HG03342 (cell line): Measurements from ENCODE around the gene KLHDC7B.

Experiments
- ATAC-seq: cut with Tn5 transposase; IDR thresholded peaks from one replicate; pipeline ENCODE4 v1.9.1; 2021; ENCODE audit warnings: mild to moderate bottlenecking, moderate library complexity; ENCODE audit not compliant: unreplicated experiment

Gene KLHDC7B

DNA sequence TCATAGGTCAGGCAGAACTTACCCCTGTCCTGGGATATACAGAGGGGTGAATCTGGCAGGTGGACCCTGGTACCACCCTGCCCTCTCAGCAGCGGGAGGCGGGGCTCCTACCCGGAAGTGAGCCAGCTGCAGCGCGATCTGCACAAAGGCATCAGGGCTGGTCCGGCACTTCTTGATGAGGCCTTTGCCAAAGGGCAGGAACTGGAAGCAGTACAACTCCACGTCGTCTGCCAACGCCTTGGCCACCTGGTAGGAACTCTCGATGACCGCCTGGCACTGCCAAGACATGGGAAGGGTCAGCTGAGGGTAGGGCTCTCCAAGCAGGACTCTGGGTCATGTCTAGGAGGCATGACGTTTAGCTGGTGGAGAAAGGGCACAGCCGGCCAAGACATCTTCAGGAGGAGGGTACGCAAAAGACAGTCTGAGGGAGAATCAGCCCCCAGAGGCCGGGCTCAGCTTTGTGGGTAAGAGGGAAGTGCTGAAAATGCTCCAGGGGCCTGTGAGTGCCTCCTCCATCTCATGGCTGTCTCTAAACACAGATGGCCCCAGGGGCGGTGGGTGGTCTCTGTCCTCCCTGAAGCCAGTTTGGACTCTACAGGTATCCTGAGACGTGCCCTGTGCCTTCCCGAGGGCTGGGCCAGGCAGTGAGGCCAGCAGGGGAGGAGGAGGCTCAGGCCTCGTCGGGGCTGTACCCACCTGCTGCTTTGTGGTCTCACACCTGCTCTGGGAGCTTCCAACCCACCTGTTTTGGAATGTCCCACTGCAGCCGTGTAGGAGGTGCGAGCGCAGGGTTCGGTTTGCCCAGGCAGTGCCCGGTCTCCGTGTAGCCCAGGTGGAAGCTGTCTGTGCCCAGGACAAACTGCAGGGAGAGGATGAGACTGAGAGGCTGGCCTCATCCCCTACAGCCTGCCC, 25.8 kb downstream of the KLHDC7B start:
- no peak for ATAC-seq

DNA sequence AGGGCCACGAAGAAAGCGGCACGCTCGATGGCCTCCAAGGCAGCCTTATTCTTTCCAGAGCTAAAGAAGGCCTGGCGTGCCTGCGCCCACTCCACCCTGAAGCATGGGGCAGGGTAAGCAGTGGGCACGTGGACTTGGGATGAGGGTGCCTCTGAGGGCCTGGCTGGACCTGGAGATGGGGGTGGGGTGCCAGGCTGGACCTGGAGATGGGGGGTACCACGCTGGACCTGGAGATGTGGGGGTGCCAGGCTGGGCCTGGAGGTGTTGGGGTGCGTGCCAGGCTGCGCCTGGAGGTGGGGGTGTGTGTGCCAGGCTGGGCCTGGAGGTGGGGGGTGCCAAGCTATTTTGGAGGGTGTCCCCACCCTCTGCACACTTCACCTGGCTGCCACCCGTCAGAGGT, 27.3 kb downstream of the KLHDC7B start:
- ATAC-seq = no peak

DNA sequence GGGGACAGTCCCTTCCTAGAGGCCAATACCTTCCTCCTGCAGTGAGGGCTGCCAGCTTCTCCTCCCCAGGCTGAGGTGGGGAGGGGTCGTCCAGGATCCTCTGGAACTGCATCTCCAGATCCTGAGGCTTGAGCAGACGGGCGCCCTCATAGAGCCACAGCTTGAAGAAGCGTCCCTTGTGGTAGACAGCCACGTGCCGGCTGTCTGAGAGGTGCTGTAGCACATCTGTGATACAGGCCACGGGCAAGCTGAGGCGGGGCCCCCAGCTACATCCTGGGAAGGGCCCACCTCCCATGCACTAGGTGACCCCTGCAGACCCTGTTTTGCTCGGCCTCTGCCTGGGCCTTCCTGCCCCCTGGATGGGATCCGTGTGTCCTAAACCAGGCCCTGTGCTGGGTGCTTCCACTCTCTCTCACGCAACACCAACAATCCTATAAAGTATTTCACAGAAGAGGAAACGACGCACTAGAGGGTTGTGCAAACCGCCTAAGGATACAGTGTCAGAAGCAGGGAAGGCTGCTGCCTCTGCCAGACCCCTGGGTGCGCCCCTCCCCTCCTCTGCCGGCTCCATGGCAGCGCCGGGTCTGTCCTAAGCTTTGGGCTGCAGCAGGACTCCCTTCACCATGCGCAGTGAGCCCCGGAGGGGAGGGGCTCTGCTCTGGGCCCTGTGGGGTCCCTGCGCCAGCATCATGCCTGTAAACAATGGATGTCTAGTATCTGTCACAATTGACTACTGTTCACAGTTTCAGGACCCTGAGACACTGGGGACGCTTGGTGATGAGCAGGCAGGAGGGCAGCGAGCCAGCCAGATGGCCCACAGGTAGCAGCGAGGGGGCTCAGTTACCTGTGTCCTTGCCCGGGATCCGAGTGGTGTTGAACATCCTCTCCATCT, 28.0 kb downstream of the KLHDC7B start:
- no peak for ATAC-seq

DNA sequence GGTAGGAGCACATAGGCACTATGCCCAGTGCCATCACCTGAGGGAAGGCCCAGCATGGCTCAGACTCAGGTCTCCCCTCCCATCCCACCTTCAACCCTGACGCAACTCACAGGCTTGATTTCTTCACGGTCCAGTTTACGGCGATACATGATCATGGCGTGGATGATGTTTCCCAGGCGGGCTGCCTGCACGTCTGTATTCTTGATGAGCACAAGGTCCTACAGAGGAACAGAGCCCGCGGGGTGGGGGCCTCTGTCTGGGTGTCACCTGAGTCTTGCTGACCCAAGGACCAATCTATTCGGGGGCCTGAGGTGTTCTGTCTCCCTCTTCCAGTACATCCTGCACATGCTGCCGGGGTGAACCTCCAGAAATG, 28.7 kb downstream of the KLHDC7B start:
- ATAC-seq = no peak

DNA sequence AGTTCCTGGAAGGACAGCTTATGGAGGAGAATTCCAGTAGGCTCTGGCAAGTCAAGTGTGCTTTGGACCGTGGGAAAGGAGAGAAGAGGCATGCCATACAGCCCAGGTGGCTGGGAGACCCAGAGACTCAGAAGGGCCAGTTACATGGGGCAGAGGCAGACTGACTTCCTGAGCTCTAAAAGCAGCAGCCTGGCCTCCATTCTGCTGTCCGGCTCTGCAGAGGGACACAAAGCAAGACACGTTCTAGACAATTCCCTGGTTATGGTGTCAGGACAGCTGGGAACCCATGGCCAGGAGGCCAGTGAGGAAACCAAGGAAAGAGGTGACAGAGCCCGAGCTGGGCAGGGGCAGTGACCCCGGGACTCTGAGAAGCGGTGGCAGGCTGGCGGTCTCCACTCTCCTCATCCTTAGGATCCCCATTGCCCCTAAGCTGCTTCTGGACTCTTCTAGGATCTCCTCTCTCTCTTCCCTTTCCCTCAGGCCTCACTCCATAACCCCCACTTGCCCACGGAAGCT, 29.8 kb downstream of the KLHDC7B start:
- ATAC-seq = no peak

DNA sequence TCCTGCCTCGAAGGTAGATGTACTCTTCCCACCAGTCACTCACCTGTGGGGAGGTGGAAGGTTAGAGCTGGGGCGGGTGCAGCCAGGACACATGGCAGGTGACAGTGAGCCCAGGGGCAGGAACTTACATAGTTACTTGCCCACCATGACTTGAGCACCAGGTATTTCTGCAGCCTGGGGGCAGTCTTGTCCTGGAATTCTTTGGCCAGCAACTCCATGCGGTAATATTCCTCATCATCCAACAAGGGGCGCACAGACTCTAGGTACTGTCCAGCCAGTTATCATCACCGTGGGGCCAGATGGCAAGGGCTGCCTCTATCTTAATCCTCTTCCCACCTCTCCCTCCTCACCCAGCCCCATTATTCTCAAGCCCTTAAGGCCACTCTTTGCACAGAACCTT, 30.4 kb downstream of the KLHDC7B start:
- no peak for ATAC-seq

DNA sequence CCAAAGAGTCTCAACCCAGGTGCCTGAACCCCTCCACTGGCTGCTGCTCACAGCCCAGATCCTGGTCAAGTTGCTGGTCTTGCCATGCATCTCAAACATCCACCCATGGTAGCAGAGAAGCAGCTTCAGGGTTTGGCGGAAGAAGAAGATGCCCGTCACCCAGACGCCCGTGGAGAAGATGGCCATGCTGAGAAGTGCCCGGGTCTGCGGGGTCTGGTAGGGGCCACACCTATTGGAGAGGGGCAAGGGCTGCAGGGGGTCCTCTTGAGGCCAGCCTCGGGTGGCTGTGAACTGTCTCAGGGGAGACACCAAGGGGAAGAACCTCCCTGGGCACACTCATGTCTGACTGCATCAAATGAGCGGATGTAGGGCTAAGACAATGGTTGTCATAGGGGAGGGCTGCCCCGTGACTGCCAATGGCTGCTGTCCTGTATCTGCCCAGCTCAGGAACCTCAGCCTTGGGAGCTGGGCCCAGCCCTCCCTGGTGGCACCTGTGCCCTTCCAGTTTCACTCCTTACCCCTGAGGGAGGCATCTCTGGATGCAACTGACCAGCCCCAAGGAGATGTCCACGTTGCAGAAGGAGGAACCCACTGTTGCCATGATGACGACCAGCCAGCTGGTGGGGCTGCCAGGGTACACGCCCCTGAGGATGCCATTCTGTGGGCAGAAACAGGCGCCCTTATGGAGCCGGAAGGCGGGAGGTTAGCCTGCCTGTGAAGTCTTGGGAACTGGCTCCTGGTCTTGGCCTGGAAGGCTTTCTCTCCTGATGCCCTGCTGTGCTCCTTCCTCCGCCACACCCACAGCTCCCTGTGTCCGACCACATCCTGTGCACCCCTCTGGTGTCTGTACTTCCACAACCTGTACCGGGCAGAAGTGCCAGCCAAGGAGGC, 31.4 kb downstream of the KLHDC7B start:
- no peak for ATAC-seq

DNA sequence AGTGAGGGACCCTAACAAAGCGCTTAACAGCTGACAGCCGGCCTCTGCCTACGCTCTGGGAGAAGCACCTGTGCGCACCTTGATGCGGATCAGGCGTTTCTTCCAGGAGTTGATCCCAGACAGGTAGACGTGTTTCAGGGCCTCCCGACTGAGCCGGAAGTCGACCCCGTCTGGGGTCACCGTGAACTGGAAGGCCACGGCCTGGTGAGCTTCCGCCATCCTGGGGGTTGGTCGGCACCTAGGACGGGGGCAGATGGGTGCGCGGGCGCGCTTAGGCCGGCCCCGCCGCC, 31.9 kb downstream of the KLHDC7B start:
- no peak for ATAC-seq

DNA sequence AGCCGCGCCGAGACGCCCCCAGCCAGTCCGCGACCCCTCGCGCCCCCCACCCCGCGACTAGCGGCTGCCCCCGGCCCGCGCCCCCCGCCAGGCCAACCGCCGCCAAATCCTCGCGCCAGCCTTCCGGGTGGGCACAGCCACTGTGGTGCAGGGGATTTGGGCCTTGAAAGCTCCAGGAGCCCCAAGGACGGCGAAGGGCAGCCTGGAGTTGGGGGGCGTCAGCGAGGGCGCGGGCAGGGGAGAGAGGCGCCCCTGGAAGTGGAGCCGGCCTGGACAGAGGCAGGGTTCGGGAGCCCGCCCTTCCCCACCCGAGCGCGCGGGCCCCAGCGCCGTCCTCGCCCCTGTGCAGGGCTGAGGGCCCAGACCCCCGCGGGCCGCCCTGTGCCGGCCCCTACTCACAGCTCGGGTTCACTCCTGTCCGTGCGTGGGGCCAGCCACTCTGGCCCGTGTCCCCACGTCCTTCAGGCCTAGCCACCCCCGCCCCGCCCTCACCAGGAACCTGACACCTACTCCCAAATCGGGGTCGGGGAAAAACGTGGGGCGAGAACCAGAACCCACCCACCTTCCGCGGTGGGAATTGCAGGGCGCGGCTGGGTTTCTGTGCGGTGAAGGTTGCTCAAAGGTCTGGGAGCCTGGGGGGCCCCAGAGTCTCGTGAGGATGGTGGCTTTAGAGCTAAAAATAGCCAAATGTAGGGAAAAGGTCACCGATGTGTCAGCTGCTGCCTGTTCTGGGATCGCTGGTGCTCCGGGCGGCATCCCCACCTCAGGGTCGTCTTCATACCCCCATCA, 32.5 kb downstream of the KLHDC7B start, which contains the start of gene CPT1B:
Gene CPT1B, minus strand, starts transcription at position 441 of the 789 bp plus-strand sequence. CDS start 512 bp downstream, outside the sequence.
- ATAC-seq = no peak

DNA sequence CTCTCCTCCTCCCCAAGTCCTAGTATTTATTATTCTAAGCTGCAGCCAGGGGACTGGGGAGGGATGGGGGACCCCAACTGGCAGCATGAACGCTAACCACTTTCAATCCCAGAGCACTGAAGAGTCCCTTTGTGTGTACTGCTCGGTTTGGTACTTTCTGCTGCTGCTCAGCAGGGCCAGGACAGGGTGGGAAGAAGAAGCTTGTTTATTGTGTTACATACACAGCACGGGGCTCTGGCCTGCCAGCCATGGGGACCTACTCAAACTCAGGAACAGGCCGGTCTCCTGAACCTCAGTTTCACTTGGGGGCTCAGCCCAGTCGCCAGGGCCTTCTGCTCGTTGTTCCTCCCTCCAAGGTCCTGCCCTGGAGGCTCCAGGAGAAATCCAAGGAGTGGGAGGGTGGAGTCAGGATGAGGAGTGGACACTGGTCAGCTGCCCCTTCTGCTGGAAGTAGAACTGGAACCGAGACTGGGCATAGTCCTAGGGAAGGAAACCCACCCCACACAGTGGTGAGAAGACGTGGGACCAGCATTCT, 33.1 kb downstream of the KLHDC7B start:
- no peak for ATAC-seq

DNA sequence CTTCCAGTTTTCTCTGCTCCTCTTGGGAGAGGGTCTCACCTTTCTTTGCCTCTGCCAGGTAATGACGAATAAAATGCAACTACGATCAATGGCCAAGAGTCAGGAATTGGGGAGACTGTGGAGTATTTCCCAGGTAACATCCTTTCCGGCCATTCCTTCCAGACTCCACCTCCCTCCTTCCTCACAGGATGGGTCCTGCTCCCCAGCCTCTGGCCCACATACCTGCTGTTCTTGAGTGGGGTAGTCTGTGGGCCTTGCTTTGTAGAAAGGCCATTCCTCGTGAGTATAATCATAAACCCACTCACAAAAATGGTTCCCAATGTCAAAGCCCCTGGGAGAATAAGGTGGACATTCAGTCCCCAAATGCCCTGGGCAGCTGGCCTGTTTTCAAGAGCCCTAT, 34.1 kb downstream of the KLHDC7B start:
- no peak for ATAC-seq

DNA sequence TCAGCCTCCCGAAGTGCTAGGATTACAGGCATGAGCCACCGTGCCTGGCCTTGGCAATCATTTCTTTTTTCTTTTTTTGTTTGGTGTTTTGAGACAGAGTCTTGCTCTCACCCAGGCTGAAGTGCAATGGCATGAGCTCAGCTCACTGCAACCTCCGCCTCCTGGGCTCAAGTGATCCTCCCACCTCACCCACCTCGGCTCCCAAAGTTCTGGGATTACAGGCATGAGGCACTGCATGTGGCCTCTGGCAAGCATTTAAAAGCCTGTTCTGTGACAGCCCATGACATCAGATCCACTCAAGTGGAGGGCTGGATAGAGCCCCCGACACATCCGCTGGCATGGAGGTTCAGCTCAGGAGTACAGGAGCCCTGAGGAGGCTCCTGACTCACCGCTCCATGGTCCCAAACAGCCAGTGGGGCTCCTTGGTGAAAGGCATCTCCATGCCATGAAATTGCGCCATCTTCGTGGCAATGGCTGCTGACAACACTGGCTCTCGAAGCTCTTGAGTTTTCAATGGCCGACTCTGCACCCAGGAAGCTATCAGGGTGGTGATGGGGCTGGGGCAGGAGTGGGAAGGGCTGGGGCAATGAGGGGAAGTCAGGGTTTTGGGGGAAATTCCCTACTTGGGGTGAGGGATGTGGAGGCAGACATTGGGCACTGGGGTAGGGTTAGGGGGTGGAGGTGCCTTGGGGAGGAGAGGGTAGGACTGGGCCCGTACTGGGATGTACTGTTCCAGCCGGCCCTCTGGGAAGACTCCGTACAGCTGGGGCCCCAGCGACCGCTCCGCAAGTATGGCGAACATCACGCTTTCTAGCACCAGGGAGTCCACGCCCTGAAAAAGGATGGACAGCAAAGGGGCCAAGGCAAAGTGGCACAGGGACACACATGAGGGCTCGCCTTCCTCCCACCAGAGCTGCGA, 35.6 kb downstream of the KLHDC7B start:
- ATAC-seq = no peak

DNA sequence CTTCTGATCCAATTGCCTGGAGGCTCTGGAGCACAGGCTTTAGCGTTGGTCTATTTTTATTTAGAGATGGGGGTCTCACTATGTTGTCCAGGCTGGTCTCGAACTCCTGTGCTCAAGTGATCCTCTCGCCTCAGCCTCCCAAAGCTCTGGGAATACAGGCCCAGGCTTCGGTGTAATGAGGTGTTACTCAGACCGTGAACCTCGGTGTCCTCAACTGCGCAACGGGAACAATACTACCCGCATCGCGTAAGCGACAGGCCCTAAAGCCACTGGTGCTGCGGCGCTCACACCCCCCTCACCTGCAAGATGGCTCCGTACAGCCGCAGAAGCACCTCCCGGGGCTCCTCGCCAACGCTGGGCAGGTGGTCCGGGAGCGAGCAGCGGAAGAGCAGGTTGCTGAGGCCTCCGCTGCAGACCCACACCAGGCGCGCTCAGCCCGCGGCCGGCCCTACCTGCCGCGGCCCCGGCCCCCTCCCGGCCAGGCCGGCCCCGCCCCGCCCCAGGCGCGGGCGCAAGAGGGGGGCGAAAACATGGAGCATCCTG, 36.3 kb downstream of the KLHDC7B start:
- no peak for ATAC-seq

DNA sequence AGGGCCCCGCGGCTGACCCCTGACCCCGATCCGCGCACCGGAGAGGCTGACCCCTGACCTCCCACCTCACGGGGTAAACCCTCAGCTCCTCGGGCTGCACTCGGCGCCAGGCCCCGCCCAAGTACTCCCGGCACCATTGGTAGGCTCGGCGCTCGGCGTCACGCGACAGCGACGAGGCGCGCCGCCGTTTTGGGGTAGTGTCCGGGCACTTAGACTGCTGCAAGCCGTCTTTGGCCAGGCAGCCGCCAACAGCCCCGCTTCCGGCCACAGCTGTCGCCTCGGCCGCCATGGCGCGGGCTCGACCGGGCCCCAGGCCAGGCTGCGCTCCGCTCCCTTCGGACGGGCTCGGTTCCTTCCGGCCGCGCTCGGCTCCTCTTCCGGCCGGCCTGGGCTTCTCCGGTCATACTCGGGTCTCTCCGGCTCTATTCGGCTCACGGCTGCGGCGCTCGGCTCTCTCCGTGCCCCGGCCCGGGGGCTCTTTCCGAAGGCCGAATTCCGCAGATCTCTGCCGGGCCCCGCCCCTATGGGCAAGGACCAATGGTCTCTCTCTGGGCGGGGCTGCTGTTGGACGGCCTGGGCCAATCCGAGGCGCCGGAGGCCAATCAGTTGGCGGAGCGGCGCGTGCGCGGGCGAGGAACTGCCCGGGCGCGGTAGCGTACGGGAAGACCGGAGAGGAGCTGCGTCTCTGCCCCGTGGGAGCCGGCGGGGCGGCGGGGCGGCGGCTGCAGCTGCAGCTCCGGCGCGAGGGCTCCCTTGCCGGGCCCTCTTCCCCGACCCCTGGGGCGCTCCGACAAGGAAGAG, 37.0 kb downstream of the KLHDC7B start, which contains the start of gene CHKB:
Gene CHKB, minus strand, starts transcription at position 357 of the 801 bp plus-strand sequence. Its CDS starts 68 bp downstream, at position 289.
- peak; percentile 88 for ATAC-seq

DNA sequence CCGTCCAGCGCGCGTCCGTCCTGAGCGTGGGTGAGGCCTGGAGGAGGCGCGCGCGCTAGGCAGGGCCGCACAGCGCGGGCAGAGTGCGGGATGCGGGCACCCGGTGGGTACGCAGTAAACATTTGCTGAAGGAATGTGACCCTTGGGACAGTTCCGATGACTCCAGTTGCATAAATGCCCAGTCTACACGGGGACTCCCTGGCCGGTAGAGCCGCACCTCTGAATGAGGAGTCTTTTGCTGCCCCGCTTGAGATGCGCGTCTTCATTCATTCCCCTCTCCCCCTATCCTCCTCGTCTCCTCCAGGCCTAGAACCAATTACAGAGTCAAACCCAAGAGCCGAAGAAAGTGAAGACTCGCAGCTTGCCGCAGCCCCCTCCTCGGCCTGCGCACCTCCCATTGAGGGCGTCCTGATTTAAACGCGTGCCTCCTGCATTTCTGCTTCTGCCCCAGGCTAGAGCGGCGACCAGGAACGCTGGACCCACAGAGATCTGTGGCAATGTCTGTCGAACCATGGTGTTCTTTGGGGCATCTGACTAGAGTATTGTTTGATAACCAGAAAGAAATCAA, 37.7 kb downstream of the KLHDC7B start:
- ATAC-seq = peak; percentile 24

DNA sequence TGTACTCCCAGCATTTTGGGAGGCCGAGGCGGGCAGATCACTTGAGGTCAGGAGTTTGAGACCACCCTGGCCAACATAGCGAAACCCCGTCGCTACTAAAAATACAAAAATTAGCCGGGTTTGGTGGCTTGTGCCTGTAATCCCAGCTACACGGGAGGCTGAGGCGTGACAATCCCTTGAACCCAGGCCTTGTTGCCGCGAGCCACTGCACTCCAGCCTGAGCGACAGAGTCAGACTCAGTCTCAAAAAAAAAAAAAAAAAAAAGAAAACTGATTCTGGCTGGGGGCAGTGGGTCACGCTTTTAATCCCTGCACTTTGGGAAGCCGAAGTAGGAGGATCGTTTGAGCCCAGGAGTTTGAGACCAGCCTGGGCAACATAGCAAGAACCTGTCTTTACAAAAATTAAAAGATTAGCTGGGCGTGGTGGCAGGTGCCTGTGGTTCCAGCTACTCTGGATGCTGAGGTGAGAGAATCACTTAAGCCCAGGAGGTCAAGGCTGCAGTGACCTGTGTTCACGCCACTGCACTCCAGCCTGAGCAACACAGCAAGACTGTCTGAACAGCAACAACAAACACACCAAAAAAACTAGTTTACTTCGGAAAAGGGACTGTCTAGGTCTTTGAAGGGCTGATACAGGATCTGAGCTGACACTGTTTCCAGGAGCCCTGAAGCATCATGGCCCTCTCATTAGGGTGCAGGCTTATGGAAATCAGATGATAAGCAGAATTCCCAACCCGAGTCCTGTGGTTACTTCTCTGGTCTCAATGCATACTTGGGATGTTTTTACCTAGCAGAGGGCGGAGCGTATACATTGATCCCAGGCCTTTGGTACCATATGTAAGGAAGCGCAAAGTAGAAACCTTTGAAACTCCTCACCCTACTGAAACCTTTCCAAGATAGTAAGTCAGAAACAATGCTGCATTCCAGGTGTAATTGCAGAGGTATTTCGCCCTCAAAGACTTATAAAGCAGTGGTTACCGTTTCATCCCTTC, 38.7 kb downstream of the KLHDC7B start:
- ATAC-seq = no peak
